GM21423 (cell line): ENCODE results near the gene ZBTB42.

Experiments
- ATAC-seq: cut with Tn5 transposase; IDR thresholded peaks from one replicate; pipeline ENCODE4 v1.9.1; 2021; ENCODE audit warnings: mild to moderate bottlenecking, moderate library complexity; ENCODE audit not compliant: unreplicated experiment

Gene ZBTB42

GRCh38 chr14:104800771-104801519 is at the start of gene ZBTB42:
Gene ZBTB42, plus strand, starts transcription at chr14:104801101. Its CDS starts 97 bp downstream, at chr14:104801198.
- peak; percentile 38 for ATAC-seq

- ATAC-seq: no peak
Observed at GRCh38 chr14:104751539-104752422, 49.1 kb upstream of the ZBTB42 start.

GRCh38 chr14:104752423-104752734 is 48.5 kb upstream of the ZBTB42 start:
- ATAC-seq: no peak

- peak; percentile 87 for ATAC-seq
Observed at GRCh38 chr14:104752735-104753527, 48.0 kb upstream of the ZBTB42 start, which contains the start of gene SIVA1. Gene SIVA1, plus strand, starts transcription at chr14:104753147. Its CDS starts 55 bp downstream, at chr14:104753202.

GRCh38 chr14:104753528-104754212 is 47.2 kb upstream of the ZBTB42 start:
- ATAC-seq: no peak

GRCh38 chr14:104754213-104754851 is 46.6 kb upstream of the ZBTB42 start:
- no peak for ATAC-seq

GRCh38 chr14:104755621-104756020 is 45.3 kb upstream of the ZBTB42 start:
- ATAC-seq: no peak

- no peak for ATAC-seq
Observed at GRCh38 chr14:104756477-104757237, 44.2 kb upstream of the ZBTB42 start.

GRCh38 chr14:104757238-104757585 is 43.7 kb upstream of the ZBTB42 start:
- no peak for ATAC-seq

GRCh38 chr14:104757681-104758392 is 43.1 kb upstream of the ZBTB42 start:
- ATAC-seq: no peak

- no peak for ATAC-seq
Observed at GRCh38 chr14:104758981-104759969, 41.6 kb upstream of the ZBTB42 start.

GRCh38 chr14:104765517-104765916 is 35.4 kb upstream of the ZBTB42 start:
- ATAC-seq: no peak

GRCh38 chr14:104766256-104766862 is 34.5 kb upstream of the ZBTB42 start:
- no peak for ATAC-seq

GRCh38 chr14:104766863-104767633 is 33.9 kb upstream of the ZBTB42 start:
- no peak for ATAC-seq

GRCh38 chr14:104767634-104767918 is 33.3 kb upstream of the ZBTB42 start:
- no peak for ATAC-seq

GRCh38 chr14:104768437-104769323 is 32.2 kb upstream of the ZBTB42 start:
- peak; percentile 78 for ATAC-seq
